AG09309 (cell line): ENCODE results near the gene RTN4RL2.
A peak's percentile ranks its signal among the peaks of the same experiment; 100 is the strongest.

Source experiments
- DNase-seq: peaks from one replicate; pipeline ENCODE4 v3.0.0-alpha.2; 2010; ENCODE audit warnings: low read depth
- H3K4me3 ChIP-seq: 2 replicates; pipeline ENCODE4 v1.5.1; 2011; ENCODE audit warnings: mild to moderate bottlenecking, low read depth, low read length, moderate library complexity; ENCODE audit not compliant: control insufficient read depth
- CTCF ChIP-seq: IDR thresholded peaks from 2 replicates; pipeline ENCODE4 v1.5.1; 2011; ENCODE audit warnings: mild to moderate bottlenecking, low read depth, low read length, inconsistent platforms; ENCODE audit not compliant: insufficient read depth, control insufficient read depth; ENCODE audit errors: missing control alignments

Gene RTN4RL2

GRCh38 chr11:57430952-57431351, 29.4 kb upstream of the RTN4RL2 start:
- TF ChIP-seq CTCF: no peak
- no peak for DNase-seq
- no peak overlapping the region for H3K4me3 ChIP-seq

DNA sequence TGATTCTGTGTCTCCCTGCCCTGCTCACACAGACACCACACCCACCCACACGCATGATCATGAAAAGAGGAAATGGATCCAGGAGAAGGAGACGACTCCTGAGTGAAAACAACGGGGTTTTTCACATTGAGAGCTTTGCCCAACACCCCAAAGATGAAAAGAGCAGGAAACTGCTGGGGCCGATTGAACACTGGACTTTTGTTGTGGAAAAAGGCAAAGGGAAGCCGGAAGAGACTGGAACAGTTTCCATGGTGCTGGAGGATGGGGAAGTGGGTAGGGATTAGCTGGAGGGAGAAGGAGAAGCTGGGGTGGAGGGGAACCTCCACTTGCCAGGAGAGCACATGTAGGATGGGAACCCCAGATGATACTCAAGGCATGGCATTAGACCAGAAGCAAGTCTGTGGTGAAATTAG, 28.2 kb upstream of the RTN4RL2 start:
- H3K4me3 ChIP-seq: no peak overlapping the region
- DNase-seq: no peak
- no peak for TF ChIP-seq CTCF

GRCh38 chr11:57432714-57433163, 27.6 kb upstream of the RTN4RL2 start:
- TF ChIP-seq CTCF: no peak

DNA sequence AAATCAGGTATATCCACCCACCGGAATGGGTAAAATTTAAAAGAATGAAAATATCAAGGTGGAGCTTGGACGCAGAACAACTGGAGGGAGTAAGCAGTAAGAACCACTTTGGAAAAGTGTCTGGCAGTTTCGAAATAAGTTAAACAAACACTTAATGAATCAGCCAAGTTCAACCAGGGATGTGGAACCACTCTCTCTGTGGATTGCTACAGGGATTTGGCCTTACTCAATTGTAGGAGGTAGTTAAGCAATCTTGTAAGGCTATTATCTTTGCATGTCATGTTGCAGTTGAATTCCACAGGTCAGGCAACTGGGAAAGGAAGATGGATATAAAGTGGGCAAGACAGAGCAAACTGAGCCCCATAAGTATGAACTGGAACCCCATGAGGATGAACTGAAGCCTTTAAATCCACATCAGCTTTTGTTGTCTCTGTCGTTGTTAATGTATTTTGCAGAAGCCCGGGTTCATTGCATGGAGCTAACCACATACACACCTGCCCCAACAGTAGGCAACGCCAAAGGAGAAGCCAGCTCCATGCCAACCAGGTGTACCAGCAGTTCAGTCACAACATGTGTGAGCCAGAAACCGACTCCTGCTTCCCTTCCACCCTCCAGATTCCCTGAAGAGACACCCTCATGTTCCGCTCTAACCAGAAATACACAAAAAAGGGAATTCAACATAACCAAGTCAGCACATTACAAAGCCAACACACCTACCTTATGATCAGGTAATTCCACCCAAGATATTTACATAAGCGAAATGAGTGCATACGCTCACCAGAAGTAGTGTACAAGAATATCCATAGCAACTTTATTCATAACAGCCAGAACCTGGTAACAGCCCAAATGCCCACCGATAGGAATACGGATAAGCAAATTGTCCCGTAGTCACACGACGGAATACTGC, 25.4 kb upstream of the RTN4RL2 start:
- peak; percentile 94 for DNase-seq
- TF ChIP-seq CTCF: no peak
- no peak overlapping the region for H3K4me3 ChIP-seq

More at GRCh38 chr11:57432714-57433163, 27.6 kb upstream of the RTN4RL2 start:
- H3K4me3 ChIP-seq: no peak overlapping the region
- DNase-seq: peak; percentile 50

DNA sequence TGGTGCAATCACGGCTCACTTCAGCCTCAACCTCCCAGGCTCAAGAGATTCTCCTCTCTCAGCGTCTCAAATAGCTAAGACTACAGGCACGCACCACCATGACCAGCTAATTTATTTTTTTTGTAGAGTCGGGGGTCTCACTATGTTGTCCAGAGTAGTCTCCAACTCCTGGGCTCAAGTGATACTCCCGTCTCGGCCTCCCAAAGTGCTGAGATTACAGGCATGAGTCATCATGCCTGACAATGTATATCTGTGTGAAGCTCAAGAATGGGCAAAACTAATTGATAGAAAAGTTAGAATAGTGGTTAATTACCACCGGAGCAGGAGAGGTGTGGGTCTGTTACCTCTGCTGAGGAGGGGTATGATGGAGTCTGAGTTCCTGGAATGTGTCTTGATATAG, 24.3 kb upstream of the RTN4RL2 start:
- TF ChIP-seq CTCF: no peak
- DNase-seq: no peak

GRCh38 chr11:57438345-57439285, 21.7 kb upstream of the RTN4RL2 start:
- no peak for TF ChIP-seq CTCF

More for the DNA sequence above, 24.3 kb upstream of the RTN4RL2 start:
- H3K4me3 ChIP-seq: no peak overlapping the region

More at GRCh38 chr11:57438345-57439285, 21.7 kb upstream of the RTN4RL2 start:
- H3K4me3 ChIP-seq: no peak overlapping the region
- no peak for DNase-seq
